Lung (tissue), 12 donors: ENCODE measurements around the gene ACP1. TPM values are rescaled to one million over a fixed set of nuclear protein-coding genes. Genes with fewer than 3 reads are reported as not detected.

Experiments used
- ATAC-seq: fragments of 200-7000 bp; cut with Tn5 transposase; one replicate; pipeline ENCODE4 v1.9.1; 2020; ENCODE audit warnings: moderate number of reproducible peaks; ENCODE audit not compliant: insufficient read depth, low FRiP score
- DNase-seq, 3 donors: peaks; one replicate each; pipeline ENCODE4 v3.0.0-alpha.2; 2013 to 2017
- H3K27ac ChIP-seq, 2 donors: one replicate each; pipeline ENCODE4 v1.5.1; 2013; ENCODE audit warnings: mild to moderate bottlenecking in 2 of 2, moderate library complexity in 2 of 2, control low read depth in 1 of 2, inconsistent platforms in 1 of 2, low read depth in 1 of 2, low read length in 1 of 2
- H3K27me3 ChIP-seq, 3 donors: one replicate each; pipeline ENCODE4 v1.5.1; 2013; ENCODE audit warnings: low read length in 2 of 3; ENCODE audit not compliant: control insufficient read depth in 3 of 3, insufficient read depth in 3 of 3
- H3K36me3 ChIP-seq, 4 donors: one replicate each; pipeline ENCODE4 v1.5.1; 2013; ENCODE audit warnings: low read length in 4 of 4, mild to moderate bottlenecking in 1 of 4, moderate library complexity in 1 of 4; ENCODE audit not compliant: control insufficient read depth in 4 of 4, insufficient read depth in 4 of 4
- H3K4me1 ChIP-seq, 5 donors: one replicate each; pipeline ENCODE4 v1.5.1; 2013; ENCODE audit warnings: low read length in 5 of 5, mild to moderate bottlenecking in 2 of 5, moderate library complexity in 1 of 5; ENCODE audit not compliant: control insufficient read depth in 5 of 5, insufficient read depth in 5 of 5
- H3K4me3 ChIP-seq: one replicate; pipeline ENCODE4 v1.5.1; 2013; ENCODE audit warnings: mild to moderate bottlenecking, control low read depth, moderate library complexity
- H3K9ac ChIP-seq, 2 donors: one replicate each; pipeline ENCODE4 v1.5.1; 2013; ENCODE audit warnings: low read length in 2 of 2, control low read depth in 1 of 2; ENCODE audit not compliant: insufficient read depth in 1 of 2
- H3K9me3 ChIP-seq, 4 donors: one replicate each; pipeline ENCODE4 v1.5.1; 2013; ENCODE audit warnings: low read length in 3 of 4, mild to moderate bottlenecking in 1 of 4, moderate library complexity in 1 of 4; ENCODE audit not compliant: control insufficient read depth in 4 of 4, insufficient read depth in 3 of 4
- WGBS, 2 donors: extraction: QIAGEN DNeasy Blood & Tissue Kit; methylation state at CpG; one replicate each; pipeline ENCODE4 v1.1.7; 2013; 5-methylcytosine and 5-hydroxymethylcytosine counted together
- polyA plus RNA-seq, 2 donors: library from polyadenylated mRNA; stranded (reverse); fragments of 200-250 nt; gene quantifications; one replicate each; pipeline ENCODE4 v1.2.1, GENCODE V29; 2013
- total RNA-seq, 2 donors: library from RNA; depleted of rRNA in 1 of 2; stranded (reverse); fragments of >200 nt in 1 of 2; gene quantifications; one replicate each; pipeline ENCODE4 v1.2.1, GENCODE V29; 2014 to 2021
- TF ChIP-seq, protein P1 (sequence below): IDR thresholded peaks from 2 replicates; pipeline ENCODE4 v1.5.1; 2012; ENCODE audit warnings: mild to moderate bottlenecking; ENCODE audit errors: control extremely low read depth, extremely low read depth
- donor health status: control.
- donor health status: control.
- donor health status: Bipolar disorder and iron deficiency.
- donor health status: healthy.
- donor health status: DM: yes; HTN: yes; CAD: no.

ACP1 gene
- total and polyA plus RNA-seq, 4 donors = 66.0 to 136 (median 75.0) TPM

DNA sequence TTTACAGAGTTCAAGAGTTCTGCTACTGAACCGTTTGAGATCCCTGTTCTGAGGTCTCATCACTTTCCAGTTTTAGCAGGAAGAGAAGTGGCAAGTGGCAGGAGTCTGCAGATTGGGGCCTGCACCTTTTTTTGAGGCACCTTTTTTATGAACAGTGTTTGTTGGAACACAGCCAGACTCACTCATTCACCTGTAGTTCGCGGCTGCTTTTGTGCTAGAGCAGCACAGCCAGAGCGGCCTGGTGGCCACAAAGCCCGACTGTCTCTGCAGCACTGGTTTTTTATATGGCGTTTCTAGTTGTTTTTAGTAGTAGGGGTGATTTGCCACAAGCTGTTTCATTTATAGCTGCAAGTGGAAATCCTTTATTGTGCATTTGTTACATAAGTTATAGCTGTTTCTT is 8.6 kb downstream of the ACP1 start:
- WGBS, 2 donors = 55 to 66% methylated on average over 6 of the region's 6 CpGs

DNA sequence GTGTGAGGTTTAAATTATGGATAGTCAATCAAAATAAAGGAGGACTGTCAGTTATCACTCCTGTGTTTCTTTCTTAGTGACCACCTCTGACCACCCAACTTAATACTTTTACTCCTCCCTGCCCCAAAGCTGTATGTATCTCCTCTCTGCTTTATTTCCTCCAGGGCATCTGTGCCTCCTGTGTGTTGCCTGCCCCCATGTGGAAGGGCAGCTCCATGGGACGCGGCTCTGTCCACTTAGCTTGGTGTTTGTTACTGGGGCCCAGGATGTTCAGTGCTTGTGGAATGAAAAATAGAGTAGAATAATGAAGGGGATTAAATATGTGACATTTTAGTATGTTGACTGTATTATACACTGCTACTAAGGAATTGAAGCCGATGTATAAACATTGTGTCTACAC is 9.8 kb downstream of the ACP1 start:
- no peak overlapping the region for H3K27ac ChIP-seq
- DNase-seq (no peak), ATAC-seq (no peak)
- no peaks in the 10 kb centered on the region for H3K27me3 ChIP-seq
- no peaks in the 10 kb centered on the region for H3K9me3 ChIP-seq
- no peak overlapping the region for H3K4me3 ChIP-seq
- 93 to 98% methylated on average over 3 of the region's 3 CpGs for WGBS, 2 donors
- H3K9ac ChIP-seq = no peak overlapping the region
- TF ChIP-seq, protein P1, sequence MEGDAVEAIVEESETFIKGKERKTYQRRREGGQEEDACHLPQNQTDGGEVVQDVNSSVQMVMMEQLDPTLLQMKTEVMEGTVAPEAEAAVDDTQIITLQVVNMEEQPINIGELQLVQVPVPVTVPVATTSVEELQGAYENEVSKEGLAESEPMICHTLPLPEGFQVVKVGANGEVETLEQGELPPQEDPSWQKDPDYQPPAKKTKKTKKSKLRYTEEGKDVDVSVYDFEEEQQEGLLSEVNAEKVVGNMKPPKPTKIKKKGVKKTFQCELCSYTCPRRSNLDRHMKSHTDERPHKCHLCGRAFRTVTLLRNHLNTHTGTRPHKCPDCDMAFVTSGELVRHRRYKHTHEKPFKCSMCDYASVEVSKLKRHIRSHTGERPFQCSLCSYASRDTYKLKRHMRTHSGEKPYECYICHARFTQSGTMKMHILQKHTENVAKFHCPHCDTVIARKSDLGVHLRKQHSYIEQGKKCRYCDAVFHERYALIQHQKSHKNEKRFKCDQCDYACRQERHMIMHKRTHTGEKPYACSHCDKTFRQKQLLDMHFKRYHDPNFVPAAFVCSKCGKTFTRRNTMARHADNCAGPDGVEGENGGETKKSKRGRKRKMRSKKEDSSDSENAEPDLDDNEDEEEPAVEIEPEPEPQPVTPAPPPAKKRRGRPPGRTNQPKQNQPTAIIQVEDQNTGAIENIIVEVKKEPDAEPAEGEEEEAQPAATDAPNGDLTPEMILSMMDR = no peak
- peaks cover 16 to 25% (median 23%) of the 10 kb centered on the region in 4 donors for H3K36me3 ChIP-seq
- peaks cover 3 to 20% (median 6%) of the 10 kb centered on the region in 5 donors for H3K4me1 ChIP-seq

More for the DNA sequence above, 8.6 kb downstream of the ACP1 start:
- Histone ChIP-seq H3K4me1 (peaks cover 0 to 20% (median 8%) of the 10 kb centered on the region in 5 donors), H3K36me3 (peaks cover 14 to 21% (median 19%) of the 10 kb centered on the region in 4 donors), H3K9ac (no peak overlapping the region), H3K27me3 (no peaks in the 10 kb centered on the region), H3K27ac (no peak overlapping the region), H3K4me3 (no peak overlapping the region), H3K9me3 (no peaks in the 10 kb centered on the region)
- no peak for ATAC-seq
- peak in 2 of 3 donors; percentile 52 to 71 for DNase-seq
- TF ChIP-seq, protein P1 = no peak

DNA sequence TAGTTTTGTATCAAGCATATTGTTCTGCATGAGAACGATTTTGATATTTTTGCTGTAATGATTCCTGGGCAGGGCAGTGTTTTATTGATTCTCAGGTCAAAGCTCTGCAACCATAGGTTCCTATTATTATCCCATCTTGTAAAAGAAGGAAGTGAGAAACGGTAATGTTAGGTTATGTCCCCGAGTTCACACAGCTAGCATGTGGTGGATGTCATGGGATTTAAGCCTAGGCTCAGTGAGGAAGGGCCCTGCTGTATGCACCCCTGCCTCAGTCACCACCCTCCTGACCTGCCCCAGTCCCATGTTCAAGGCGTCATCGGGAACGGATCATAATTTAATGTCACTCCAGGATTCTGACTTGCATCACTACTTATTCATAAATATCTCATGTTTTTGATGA is 10.7 kb downstream of the ACP1 start:
- H3K9ac ChIP-seq = no peak overlapping the region

More for the DNA sequence above, 10.7 kb downstream of the ACP1 start:
- Histone ChIP-seq H3K36me3 (peaks cover 16 to 28% (median 26%) of the 10 kb centered on the region in 4 donors), H3K4me1 (peaks cover 3 to 20% (median 6%) of the 10 kb centered on the region in 5 donors), H3K9me3 (no peaks in the 10 kb centered on the region), H3K4me3 (no peak overlapping the region), H3K27ac (no peak overlapping the region), H3K27me3 (no peaks in the 10 kb centered on the region)
- ATAC-seq (no peak), DNase-seq (no peak)
- 79 to 81% methylated on average over 6 of the region's 6 CpGs for WGBS, 2 donors
- TF ChIP-seq, protein P1 = no peak
